H1 (cell line): ENCODE measurements around the gene TRAF3. TPM values are rescaled to one million over a fixed set of nuclear protein-coding genes. Genes with fewer than 3 reads are reported as not detected.

ENCODE experiments used
- SRF ChIP-seq: IDR thresholded peaks from 2 replicates; pipeline ENCODE4 v1.6.1; 2011; ENCODE audit warnings: mild to moderate bottlenecking, low read depth, low read length, moderate library complexity
- TAF1 ChIP-seq: IDR thresholded peaks from 2 replicates; pipeline ENCODE4 v1.6.1; 2011; ENCODE audit warnings: mild to moderate bottlenecking, low read depth, low read length
- TCF12 ChIP-seq: IDR thresholded peaks from 2 replicates; pipeline ENCODE4 v1.6.1; 2011; ENCODE audit warnings: low read depth, mild to moderate bottlenecking, low read length
- TEAD4 ChIP-seq: IDR thresholded peaks from 2 replicates; pipeline ENCODE4 v1.6.1; 2012; ENCODE audit warnings: low read depth, low read length, inconsistent platforms, mixed read lengths
- polyA plus RNA-seq, 7 experiments: library from polyadenylated mRNA; depleted of rRNA in 3 of 7; stranded (reverse) in 5 of 7; unstranded in 2 of 7; fragments of >200 nt in 5 of 7; fragments of 200-250 nt in 2 of 7; gene quantifications; 1 replicate in 5 of 7; 2 replicates in 1 of 7; 4 replicates in 1 of 7; pipeline versions ENCODE4 v1.2.1 to v1.2.3, GENCODE V29; 2011 to 2013; ENCODE audit warnings: missing spikeins in 2 of 7, mixed read lengths in 2 of 7
- total RNA-seq: library from RNA; stranded (reverse); fragmentation: NEBNext Ultra II Directional; extraction: Animal tissue kit (Norgen Biotek cat#: 25700); gene quantifications from 2 replicates; pipeline ENCODE4 v1.2.1, GENCODE V29; 2021
- TF ChIP-seq, protein P1 (sequence below), 3 experiments: IDR thresholded peaks; 1 replicate in 2 of 3; 2 replicates in 1 of 3; pipeline versions ENCODE4 v1.5.1 to v1.6.1; 2011; ENCODE audit warnings: low read length in 3 of 3, mild to moderate bottlenecking in 3 of 3, inconsistent platforms in 2 of 3, low read depth in 1 of 3, moderate library complexity in 1 of 3; ENCODE audit not compliant: insufficient read depth in 1 of 3; ENCODE audit errors: control extremely low read depth in 1 of 3

The TRAF3 gene
- total and polyA plus RNA-seq, 2 of the 8 experiments (the other 6 are each of a cell fraction or from before 2014, with no cell fraction given): 5.8 to 12.1 TPM

DNA sequence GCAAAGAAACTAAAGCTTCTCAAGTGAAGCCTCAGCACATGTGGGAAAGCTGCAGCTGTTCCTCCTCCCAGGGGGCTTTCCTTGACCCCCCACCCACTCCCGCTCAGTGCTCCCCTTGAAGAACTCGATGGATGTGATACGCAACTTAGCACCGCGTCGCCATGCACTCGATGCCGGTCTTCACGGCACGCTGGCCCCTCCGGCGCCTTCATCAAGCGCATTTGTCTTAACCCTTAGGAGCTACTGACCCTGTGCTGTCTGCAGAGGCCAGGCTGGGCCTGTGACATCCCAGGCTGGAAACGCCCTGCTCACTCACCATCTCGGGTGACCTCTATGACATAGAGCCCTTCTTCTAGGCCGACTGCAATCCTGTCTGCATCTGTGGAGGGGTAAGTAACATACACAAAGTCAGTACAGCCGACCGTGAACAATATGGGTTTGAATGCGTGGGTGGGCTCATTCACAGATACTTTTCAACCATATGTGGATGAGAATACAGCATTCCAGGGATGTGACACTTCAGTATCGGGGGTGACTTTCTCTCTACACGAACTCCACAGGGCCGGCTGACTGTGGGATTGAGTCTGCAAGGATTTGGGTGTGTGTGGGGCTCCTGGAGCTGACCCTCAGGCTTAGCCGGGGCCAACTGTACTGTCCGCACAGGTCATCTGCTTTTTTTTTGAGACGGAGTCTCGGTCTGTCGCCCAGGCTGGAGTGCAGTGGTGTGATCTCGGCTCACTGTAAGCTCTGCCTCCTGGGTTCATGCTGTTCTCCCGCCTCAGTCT lies 168.3 kb downstream of the TRAF3 start (continued):
- TF ChIP-seq, protein P1, sequence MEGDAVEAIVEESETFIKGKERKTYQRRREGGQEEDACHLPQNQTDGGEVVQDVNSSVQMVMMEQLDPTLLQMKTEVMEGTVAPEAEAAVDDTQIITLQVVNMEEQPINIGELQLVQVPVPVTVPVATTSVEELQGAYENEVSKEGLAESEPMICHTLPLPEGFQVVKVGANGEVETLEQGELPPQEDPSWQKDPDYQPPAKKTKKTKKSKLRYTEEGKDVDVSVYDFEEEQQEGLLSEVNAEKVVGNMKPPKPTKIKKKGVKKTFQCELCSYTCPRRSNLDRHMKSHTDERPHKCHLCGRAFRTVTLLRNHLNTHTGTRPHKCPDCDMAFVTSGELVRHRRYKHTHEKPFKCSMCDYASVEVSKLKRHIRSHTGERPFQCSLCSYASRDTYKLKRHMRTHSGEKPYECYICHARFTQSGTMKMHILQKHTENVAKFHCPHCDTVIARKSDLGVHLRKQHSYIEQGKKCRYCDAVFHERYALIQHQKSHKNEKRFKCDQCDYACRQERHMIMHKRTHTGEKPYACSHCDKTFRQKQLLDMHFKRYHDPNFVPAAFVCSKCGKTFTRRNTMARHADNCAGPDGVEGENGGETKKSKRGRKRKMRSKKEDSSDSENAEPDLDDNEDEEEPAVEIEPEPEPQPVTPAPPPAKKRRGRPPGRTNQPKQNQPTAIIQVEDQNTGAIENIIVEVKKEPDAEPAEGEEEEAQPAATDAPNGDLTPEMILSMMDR (IDR thresholded peaks at IDR 0.05; ENCODE audit: control extremely low read depth in 1 of 3, insufficient read depth in 1 of 3, low read depth in 1 of 3, low read length in 3 of 3): no peak
- no peak for TF ChIP-seq SRF
- TF ChIP-seq TEAD4: no peak
- no peak for TF ChIP-seq TCF12
- no peak for TF ChIP-seq TAF1
